ENCODE results near the gene MB21D2. TPM values are rescaled to one million over a fixed set of nuclear protein-coding genes. Genes with fewer than 3 reads are reported as not detected.

The MB21D2 gene
- total and polyA plus RNA-seq, 2 of the 8 experiments (the other 6 are each of a cell fraction or from before 2014, with no cell fraction given) = 10.0 to 21.0 TPM

DNA sequence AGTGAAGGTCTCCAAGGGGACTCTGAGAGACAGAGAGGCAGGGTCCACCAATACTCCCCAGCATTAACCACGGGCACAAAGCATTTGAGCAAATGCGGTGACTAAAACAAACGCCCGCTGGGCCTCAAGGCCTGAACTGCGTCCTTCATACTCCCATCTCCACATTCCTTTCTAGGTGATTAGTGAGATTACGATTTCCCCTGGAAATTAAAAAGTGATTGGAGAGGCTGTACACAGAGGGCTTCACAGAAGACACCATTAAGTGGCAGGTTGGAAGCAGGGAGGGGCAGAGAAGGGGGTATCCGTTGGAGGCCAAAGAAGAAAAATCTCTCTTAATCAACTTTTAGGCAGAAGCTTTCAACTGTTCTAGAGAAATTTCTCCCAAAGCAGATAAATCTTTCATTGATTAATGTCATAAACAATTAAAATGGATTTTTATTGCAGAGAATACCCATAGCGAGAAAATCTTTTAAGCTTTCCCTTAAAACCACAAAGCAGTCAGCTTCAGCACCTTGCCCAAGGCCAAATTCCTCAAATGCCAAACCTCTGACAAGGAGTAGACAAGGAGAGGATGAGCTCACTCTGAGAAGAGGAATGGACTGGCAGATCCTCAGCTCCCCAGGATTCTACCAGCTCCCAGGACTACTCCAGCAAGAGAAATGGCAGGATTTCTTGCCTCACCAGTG is 38.2 kb downstream of the MB21D2 start:
- POLR2A ChIA-PET (ENCODE audit: partially characterized antibody) = interaction anchor here (0.8 to 3.6 kb wide), 7 partner anchors 9 to 37 kb away, joined by 3 to 17 read pairs (median 3); no protein-coding TSS in a partner anchor
- no peak overlapping the region for H2BK120ac ChIP-seq (replicated peaks; ENCODE audit: low read depth, low read length)
- no peak overlapping the region; a peak in 1 of 4 replicates for H3K4me2 ChIP-seq (ENCODE audit: insufficient read depth in 1 of 2, low read depth in 2 of 2, low read length in 2 of 2)
- 0 out of 2 replicates have a peak overlapping the region, but pooled peaks have one; percentile 32 for H2AK5ac ChIP-seq (ENCODE audit: low read depth, low read length)
- H2BK12ac ChIP-seq (ENCODE audit: low read depth, low read length) = peak overlapping the region; percentile 62; the same call in 1 of the 2 replicates
- H3K27me3 ChIP-seq (replicated peaks in 1 of 4; ENCODE audit: control insufficient read depth in 3 of 4, extremely low read depth in 1 of 4, insufficient read depth in 3 of 4, low read length in 3 of 4) = no peaks in the 10 kb centered on the region
- CTCF ChIA-PET (ENCODE audit: partially characterized antibody) = interaction anchor here (0.8 to 2.7 kb wide), 9 partner anchors 9 to 162 kb away, joined by 3 to 16 read pairs (median 4); partner anchors contain the start of gene MB21D2
- H3K56ac ChIP-seq (replicated peaks; ENCODE audit: insufficient read length, low read depth, low read length) = no peak overlapping the region
- no peak overlapping the region for H3K23ac ChIP-seq (ENCODE audit: insufficient read length)
- H4K5ac ChIP-seq (ENCODE audit: insufficient read length, low read depth, low read length) = no peak overlapping the region
- peak overlapping the region; percentile 55; the same call in 1 of the 2 replicates for H2BK5ac ChIP-seq (ENCODE audit: low read depth, low read length)
- 60% methylated on average over 8 of the region's 8 CpGs; no CpG with 5 or more reads in 1 of the 2 experiments for WGBS, 2 experiments (ENCODE audit: extremely low coverage in 1 of 2, insufficient coverage in 1 of 2, insufficient read length in 1 of 2, insufficient replicate concordance in 2 of 2, low coverage in 1 of 2, low lambda C conversion rate in 2 of 2, missing lambda C conversion rate in 1 of 2)
- DNase-seq (ENCODE audit: low read depth in 1 of 2, low spot score in 2 of 2) (peak in 1 of 2 experiments; percentile 78), FAIRE-seq (no peak)
- peaks cover 2 to 10% (median 6%) of the 10 kb centered on the region in 4 experiments for H3K4me1 ChIP-seq (replicated peaks in 1 of 4; ENCODE audit: control insufficient read depth in 3 of 4, insufficient read depth in 4 of 4, low read length in 3 of 4)
- H4K8ac ChIP-seq (ENCODE audit: extremely low read depth, insufficient read depth, low read length) = peak overlapping the region; percentile 84
- no peak overlapping the region for H4K91ac ChIP-seq (replicated peaks; ENCODE audit: insufficient read length, low read length)
- no peaks in the 10 kb centered on the region for H3K36me3 ChIP-seq (ENCODE audit: control insufficient read depth in 2 of 4, insufficient read depth in 4 of 4, low read length in 3 of 4)
- no peaks in the 10 kb centered on the region for H3K23me2 ChIP-seq (ENCODE audit: low read depth, low read length)
- H2BK20ac ChIP-seq (ENCODE audit: low read length) = no peak overlapping the region; the same call in 1 of the 2 replicates
- H3K9me3 ChIP-seq (ENCODE audit: insufficient read depth in 2 of 2, low read depth in 1 of 2, low read length in 1 of 2) = no peaks in the 10 kb centered on the region
- H2AFZ ChIP-seq (ENCODE audit: low read length) = no peak overlapping the region
- no peak overlapping the region for H3K4ac ChIP-seq (replicated peaks; ENCODE audit: insufficient read length, low read depth, low read length)
- H3K18ac ChIP-seq (ENCODE audit: extremely low read depth, low read length) = peak overlapping the region; percentile 64; the same call in 1 of the 2 replicates
- 0 out of 7 replicates have a peak overlapping the region, but pooled peaks of 1 of the 4 experiments have one; percentile 2 for H3K9ac ChIP-seq (replicated peaks in 1 of 4; ENCODE audit: extremely low read depth in 1 of 4, low read depth in 3 of 4, low read length in 3 of 4)
- no peak overlapping the region for H3K4me3 ChIP-seq (ENCODE audit: extremely low read depth in 1 of 4, insufficient read depth in 2 of 4, low read depth in 3 of 4, low read length in 4 of 4)
- peak overlapping the region; percentile 37; the same call in 1 of the 2 replicates for H3K27ac ChIP-seq (ENCODE audit: low read depth, low read length)
- no peaks in the 10 kb centered on the region; the same call in 1 of the 2 replicates for H3K79me1 ChIP-seq (ENCODE audit: low read depth, low read length)
- no peak overlapping the region for H3K14ac ChIP-seq (ENCODE audit: insufficient read length)
- H4K20me1 ChIP-seq (replicated peaks in 1 of 2; ENCODE audit: control insufficient read depth in 1 of 2, insufficient read depth in 2 of 2, low read length in 2 of 2) = peaks cover 0 to 4% of the 10 kb centered on the region in 2 experiments
- TF ChIP-seq TEAD4 (IDR thresholded peaks at IDR 0.05; ENCODE audit: low read depth, low read length) (peak; percentile 91), FOSL1 (IDR thresholded peaks at IDR 0.05; ENCODE audit: insufficient read depth, low read depth, low read length) (no peak), KDM5A (IDR thresholded peaks at IDR 0.05; ENCODE audit: low read length) (no peak), TAF7 (optimal IDR thresholded peaks at IDR 0.05; ENCODE audit: borderline replicate concordance, low read depth, low read length) (no peak), JUND (IDR thresholded peaks at IDR 0.05; ENCODE audit: low read length) (peak; percentile 98), CEBPB (IDR thresholded peaks at IDR 0.05; ENCODE audit: low read depth, low read length) (peak; percentile 34; the same call in 1 of the 2 replicates), JUN (IDR thresholded peaks at IDR 0.05; ENCODE audit: low read depth, low read length) (peak; percentile 100), YY1 (IDR thresholded peaks at IDR 0.05; ENCODE audit: low read depth, low read length) (peak; percentile 49; the same call in 1 of the 2 replicates)
- TF ChIP-seq, protein P1, sequence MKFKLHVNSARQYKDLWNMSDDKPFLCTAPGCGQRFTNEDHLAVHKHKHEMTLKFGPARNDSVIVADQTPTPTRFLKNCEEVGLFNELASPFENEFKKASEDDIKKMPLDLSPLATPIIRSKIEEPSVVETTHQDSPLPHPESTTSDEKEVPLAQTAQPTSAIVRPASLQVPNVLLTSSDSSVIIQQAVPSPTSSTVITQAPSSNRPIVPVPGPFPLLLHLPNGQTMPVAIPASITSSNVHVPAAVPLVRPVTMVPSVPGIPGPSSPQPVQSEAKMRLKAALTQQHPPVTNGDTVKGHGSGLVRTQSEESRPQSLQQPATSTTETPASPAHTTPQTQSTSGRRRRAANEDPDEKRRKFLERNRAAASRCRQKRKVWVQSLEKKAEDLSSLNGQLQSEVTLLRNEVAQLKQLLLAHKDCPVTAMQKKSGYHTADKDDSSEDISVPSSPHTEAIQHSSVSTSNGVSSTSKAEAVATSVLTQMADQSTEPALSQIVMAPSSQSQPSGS (IDR thresholded peaks at IDR 0.05; ENCODE audit: low read length) = peak; percentile 97
- H2BK15ac ChIP-seq (ENCODE audit: low read length) = no peak overlapping the region
- H3K79me2 ChIP-seq (ENCODE audit: control insufficient read depth in 1 of 2, insufficient read depth in 2 of 2, low read length in 2 of 2) = peaks cover 8 to 78% of the 10 kb centered on the region in 2 experiments

All from H1 (cell line).